H9 (cell line): ENCODE data around the gene NUDT14. TPM values are rescaled to one million over a fixed set of nuclear protein-coding genes. Genes with fewer than 3 reads are reported as not detected.

Experiments used
- DNase-seq: peaks from one replicate; pipeline ENCODE4 v3.0.0-alpha.2; 2017
- H2AFZ ChIP-seq: one replicate; pipeline ENCODE4 v1.6.1; 2013; ENCODE audit warnings: mild to moderate bottlenecking, low read length, control low read depth, moderate library complexity
- H2AK5ac ChIP-seq: 2 replicates; pipeline ENCODE4 v1.6.1; 2013; ENCODE audit warnings: low read length, control low read depth, mixed read lengths; ENCODE audit not compliant: insufficient read length
- H2BK120ac ChIP-seq: one replicate; pipeline ENCODE4 v1.6.1; 2013; ENCODE audit warnings: low read depth, mild to moderate bottlenecking, low read length, control low read depth, inconsistent platforms; ENCODE audit not compliant: poor library complexity, severe bottlenecking
- H2BK12ac ChIP-seq: 2 replicates; pipeline ENCODE4 v1.6.1; 2013; ENCODE audit warnings: low read length, control low read depth, mixed read lengths, low read depth; ENCODE audit not compliant: insufficient read length
- H2BK15ac ChIP-seq: 2 replicates; pipeline ENCODE4 v1.6.1; 2013; ENCODE audit warnings: low read depth, low read length, control low read depth
- H2BK20ac ChIP-seq: one replicate; pipeline ENCODE4 v1.6.1; 2013; ENCODE audit warnings: low read depth, mild to moderate bottlenecking, low read length, control low read depth, inconsistent platforms; ENCODE audit not compliant: poor library complexity, severe bottlenecking
- H2BK5ac ChIP-seq: 2 replicates; pipeline ENCODE4 v1.6.1; 2013; ENCODE audit warnings: low read length, control low read depth, mixed read lengths; ENCODE audit not compliant: insufficient read length
- H3K14ac ChIP-seq: 2 replicates; pipeline ENCODE4 v1.6.1; 2013; ENCODE audit warnings: low read length, control low read depth; ENCODE audit not compliant: insufficient read depth
- H3K18ac ChIP-seq: 2 replicates; pipeline ENCODE4 v1.6.1; 2013; ENCODE audit warnings: low read depth, mild to moderate bottlenecking, mixed read lengths, low read length, control low read depth; ENCODE audit not compliant: insufficient read length
- H3K23ac ChIP-seq: 2 replicates; pipeline ENCODE4 v1.6.1; 2013; ENCODE audit warnings: low read length, control low read depth, mixed read lengths, low read depth; ENCODE audit not compliant: insufficient read length
- H3K23me2 ChIP-seq: 2 replicates; pipeline ENCODE4 v1.6.1; 2013; ENCODE audit warnings: low read depth, mild to moderate bottlenecking, mixed read lengths, low read length, control low read depth; ENCODE audit not compliant: insufficient read length, poor library complexity, severe bottlenecking
- H3K27ac ChIP-seq: 2 replicates; pipeline ENCODE4 v1.5.1; 2013; ENCODE audit warnings: low read length, control low read depth, mixed read lengths, low read depth; ENCODE audit not compliant: insufficient read length
- H3K27me3 ChIP-seq: 2 replicates; pipeline ENCODE4 v1.6.1; 2013; ENCODE audit warnings: low read length, control low read depth, inconsistent platforms; ENCODE audit not compliant: insufficient read depth
- H3K4ac ChIP-seq: 2 replicates; pipeline ENCODE4 v1.6.1; 2013; ENCODE audit warnings: low read depth, mild to moderate bottlenecking, control low read depth, inconsistent platforms, low read length, moderate library complexity
- H3K4me1 ChIP-seq: 2 replicates; pipeline ENCODE4 v1.6.1; 2013; ENCODE audit warnings: low read length, control low read depth, inconsistent platforms; ENCODE audit not compliant: insufficient read depth
- H3K4me2 ChIP-seq: 2 replicates; pipeline ENCODE4 v1.6.1; 2013; ENCODE audit warnings: low read length, control low read depth, mixed read lengths; ENCODE audit not compliant: insufficient read length, insufficient read depth
- H3K56ac ChIP-seq: 2 replicates; pipeline ENCODE4 v1.6.1; 2013; ENCODE audit warnings: low read depth, mild to moderate bottlenecking, mixed read lengths, low read length, control low read depth; ENCODE audit not compliant: insufficient read length
- H3K79me1 ChIP-seq: 2 replicates; pipeline ENCODE4 v1.6.1; 2013; ENCODE audit warnings: low read depth, mild to moderate bottlenecking, moderate library complexity, low read length, control low read depth, inconsistent platforms; ENCODE audit not compliant: insufficient read depth, poor library complexity, severe bottlenecking
- H3K79me2 ChIP-seq: 2 replicates; pipeline ENCODE4 v1.6.1; 2013; ENCODE audit warnings: low read length, control low read depth, inconsistent platforms; ENCODE audit not compliant: insufficient read depth
- H3K9ac ChIP-seq: 2 replicates; pipeline ENCODE4 v1.6.1; 2013; ENCODE audit warnings: low read length, control low read depth, mixed read lengths; ENCODE audit not compliant: insufficient read length; ENCODE audit errors: extremely low read depth
- H3K9me3 ChIP-seq: one replicate; pipeline ENCODE4 v1.6.1; 2013; ENCODE audit warnings: low read depth, low read length, inconsistent platforms; ENCODE audit not compliant: control insufficient read depth
- H3T11ph ChIP-seq: one replicate; pipeline ENCODE4 v1.6.1; 2013; ENCODE audit warnings: mild to moderate bottlenecking, low read length, control low read depth, inconsistent platforms
- H4K20me1 ChIP-seq: one replicate; pipeline ENCODE4 v1.6.1; 2013; ENCODE audit not compliant: control insufficient read depth, insufficient read length, insufficient read depth
- H4K5ac ChIP-seq: 2 replicates; pipeline ENCODE4 v1.6.1; 2013; ENCODE audit warnings: low read depth, mild to moderate bottlenecking, mixed read lengths, low read length, control low read depth; ENCODE audit not compliant: insufficient read length
- H4K8ac ChIP-seq: replicated peaks from 2 replicates; pipeline ENCODE4 v1.6.1; 2013; ENCODE audit warnings: low read length, control low read depth, mixed read lengths, low read depth; ENCODE audit not compliant: insufficient read length
- H4K91ac ChIP-seq: 2 replicates; pipeline ENCODE4 v1.6.1; 2013; ENCODE audit warnings: low read depth, mild to moderate bottlenecking, moderate library complexity, mixed read lengths, low read length, control low read depth; ENCODE audit not compliant: insufficient read length
- H3K27ac Mint-ChIP-seq, 3 experiments: 2 replicates in 2 of 3; 3 replicates in 1 of 3; pipeline ENCODE4 v1.8.0; 2020 to 2021; ENCODE audit warnings: mixed read lengths in 3 of 3, mild to moderate bottlenecking in 1 of 3, moderate library complexity in 1 of 3
- H3K27me3 Mint-ChIP-seq: 2 replicates; pipeline ENCODE4 v1.8.0; 2021; ENCODE audit warnings: low read depth, mild to moderate bottlenecking, moderate library complexity, mixed read lengths
- H3K36me3 Mint-ChIP-seq, 3 experiments: 2 replicates in 2 of 3; 3 replicates in 1 of 3; pipeline ENCODE4 v1.8.0; 2020 to 2021; ENCODE audit warnings: low read depth in 3 of 3, mixed read lengths in 3 of 3; ENCODE audit not compliant: insufficient read depth in 1 of 3
- H3K4me1 Mint-ChIP-seq, 2 experiments: 2 replicates each; pipeline ENCODE4 v1.8.0; 2020; ENCODE audit warnings: mixed read lengths in 2 of 2
- H3K4me3 Mint-ChIP-seq, 2 experiments: 2 replicates in 1 of 2; 3 replicates in 1 of 2; pipeline ENCODE4 v1.8.0; 2020 to 2021; ENCODE audit warnings: mild to moderate bottlenecking in 2 of 2, mixed read lengths in 2 of 2, moderate library complexity in 1 of 2
- H3K9me3 Mint-ChIP-seq, 2 experiments: 2 replicates in 1 of 2; 3 replicates in 1 of 2; pipeline ENCODE4 v1.8.0; 2020; ENCODE audit warnings: mild to moderate bottlenecking in 2 of 2, mixed read lengths in 2 of 2, moderate library complexity in 1 of 2
- CTCF ChIP-seq: fragments of 200-600 bp; sonication (generic); conservative IDR thresholded peaks from 3 replicates; pipeline ENCODE4 v1.8.0; 2021; ENCODE audit warnings: antibody characterized with exemption, mild to moderate bottlenecking
- WGBS: extraction: QIAGEN DNeasy Blood & Tissue Kit; methylation state at CpG from one replicate; pipeline ENCODE4 v1.1.7; 2013; ENCODE audit warnings: missing lambda C conversion rate, low lambda C conversion rate, mixed read lengths; ENCODE audit not compliant: insufficient read length; ENCODE audit errors: extremely low coverage; 5-methylcytosine and 5-hydroxymethylcytosine counted together
- total RNA-seq: library from RNA; stranded (reverse); gene quantifications from 2 replicates; pipeline ENCODE4 v1.2.1, GENCODE V29; 2021

Gene NUDT14
- total RNA-seq, 1 experiment from 2014 or later: 41.1 TPM

- Histone ChIP-seq H3K18ac (no peak overlapping the region), H3K9ac (no peak overlapping the region), H3K27ac (no peak overlapping the region), H2BK12ac (no peak overlapping the region), H4K8ac (no peak overlapping the region), H3K27me3 (no peaks in the 10 kb centered on the region), H3T11ph (no peak overlapping the region), H3K9me3 (no peaks in the 10 kb centered on the region), H3K4me2 (no peak overlapping the region), H3K56ac (no peak overlapping the region), H3K23me2 (no peaks in the 10 kb centered on the region), H2BK120ac (no peak overlapping the region), H4K91ac (no peak overlapping the region), H3K14ac (no peak overlapping the region), H2BK15ac (no peak overlapping the region), H2AK5ac (no peak overlapping the region), H2AFZ (no peak overlapping the region), H3K4ac (no peak overlapping the region), H2BK5ac (no peak overlapping the region), H4K5ac (no peak overlapping the region), H2BK20ac (no peak overlapping the region), H3K4me1 (no peaks in the 10 kb centered on the region), H3K79me2 (no peaks in the 10 kb centered on the region), H3K23ac (no peak overlapping the region), H3K79me1 (no peaks in the 10 kb centered on the region), H4K20me1 (no peaks in the 10 kb centered on the region)
- no peak overlapping the region for H3K4me3 Mint-ChIP-seq
- peaks cover 2 to 22% (median 20%) of the 10 kb centered on the region in 3 experiments; a peak in 6 of 7 replicates for H3K36me3 Mint-ChIP-seq
- DNase-seq: no peak
- TF ChIP-seq CTCF: no peak
- no peak overlapping the region; a peak in 1 of 7 replicates for H3K27ac Mint-ChIP-seq
- H3K4me1 Mint-ChIP-seq: no peaks in the 10 kb centered on the region
- no CpG with 5 or more reads among the region's 11 CpGs for WGBS
- no peaks in the 10 kb centered on the region for H3K27me3 Mint-ChIP-seq
- H3K9me3 Mint-ChIP-seq: no peaks in the 10 kb centered on the region; a peak in 1 of 5 replicates
These were observed 36.7 kb upstream of the NUDT14 start for GRCh38 chr14:105217774-105218173.
